Epidermal melanocyte (primary cell): Measurements from ENCODE around the gene SPNS2.

ENCODE experiments used
- DNase-seq: peaks from one replicate; pipeline ENCODE4 v3.0.0; 2011; ENCODE audit warnings: low spot score; ENCODE audit not compliant: insufficient read length

Gene SPNS2

DNA sequence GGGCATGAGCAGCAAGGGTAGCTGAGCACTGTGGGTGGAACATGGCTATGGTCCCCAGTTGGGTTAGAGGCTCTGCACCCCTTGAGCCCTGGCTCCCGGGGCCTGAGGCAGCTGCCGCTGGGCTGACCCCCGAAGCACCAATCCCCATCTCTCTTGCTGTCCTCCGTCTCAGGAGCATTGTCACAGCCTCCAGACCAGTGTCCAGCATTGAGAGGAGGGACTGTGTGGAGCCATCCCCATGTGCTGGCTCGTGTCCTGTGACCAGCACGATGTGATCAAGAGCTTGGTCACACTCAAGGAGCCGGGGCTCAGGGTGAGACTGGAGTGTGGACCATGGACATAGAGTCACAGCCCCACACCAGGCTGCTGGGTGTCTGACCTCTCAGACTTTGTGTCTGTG, 88.5 kb downstream of the SPNS2 start:
- DNase-seq = no peak

DNA sequence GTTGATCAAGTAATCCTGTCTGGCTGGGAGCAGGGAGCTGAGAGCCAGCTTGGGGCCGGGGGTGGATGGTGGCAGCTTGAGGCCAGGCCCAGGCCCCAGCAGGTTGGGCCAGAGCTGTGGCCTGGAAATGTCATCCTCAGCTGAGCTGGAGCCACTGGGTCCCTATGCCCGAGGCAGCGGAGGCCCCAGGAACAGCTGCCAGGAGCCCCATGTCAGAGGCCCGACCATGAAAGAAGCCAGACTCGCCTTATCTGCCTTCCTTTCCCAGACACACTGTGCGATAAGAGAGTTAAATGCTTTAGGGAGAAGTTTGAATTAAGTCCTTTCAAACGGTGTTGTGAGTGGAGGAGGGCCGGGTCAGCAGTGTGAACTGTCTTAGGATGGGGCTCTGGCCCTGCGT, 89.1 kb downstream of the SPNS2 start:
- DNase-seq = no peak

DNA sequence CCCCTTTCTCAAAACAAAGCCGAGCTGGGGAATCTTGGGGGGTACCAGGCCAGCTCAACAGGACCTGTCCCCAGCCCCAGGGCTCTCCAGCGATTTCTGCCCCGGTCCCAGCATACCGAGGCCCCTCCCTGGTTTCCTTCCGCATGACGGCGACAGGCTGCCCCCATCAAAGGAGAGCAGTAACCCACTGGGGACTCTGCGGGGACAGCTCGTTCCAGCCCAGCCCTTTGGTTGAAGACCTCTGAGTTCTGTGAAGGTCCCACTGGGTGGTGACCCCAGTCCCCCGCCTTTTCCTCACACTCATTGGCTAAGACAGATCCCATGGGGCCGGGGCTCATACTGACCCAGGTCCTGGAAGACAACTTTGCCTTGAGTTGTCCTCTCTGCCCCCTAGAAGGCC, 89.7 kb downstream of the SPNS2 start:
- no peak for DNase-seq
